Brain microvascular endothelial cell (primary cell): ENCODE results near the gene SFXN2.

Experiments used
- DNase-seq: peaks from one replicate; pipeline ENCODE4 v3.0.0-alpha.2; 2020
- H3K27ac ChIP-seq: fragments of 250-450 bp; sonication (Bioruptor Pico); 2 replicates; pipeline ENCODE4 v1.5.1; 2020; ENCODE audit warnings: mild to moderate bottlenecking, moderate library complexity
- H3K27me3 ChIP-seq: fragments of 250-450 bp; sonication (Bioruptor Pico); replicated peaks from 2 replicates; pipeline ENCODE4 v1.5.1; 2020; ENCODE audit warnings: mild to moderate bottlenecking
- H3K36me3 ChIP-seq: fragments of 250-450 bp; sonication (Bioruptor Pico); replicated peaks from 2 replicates; pipeline ENCODE4 v1.5.1; 2020; ENCODE audit warnings: mild to moderate bottlenecking
- H3K4me3 ChIP-seq: 2 replicates; pipeline ENCODE4 v1.5.1; 2011; ENCODE audit warnings: low read depth, mild to moderate bottlenecking, control low read depth, low read length, moderate library complexity
- in situ Hi-C: cut with HindIII; loops from 2 replicates; pipeline ENCODE4 v1.10.0; 2017; ENCODE audit warnings: low sequenced_read_pairs, low pct_ligation_motif_present
- TF ChIP-seq, protein P1 (sequence below): IDR thresholded peaks from 2 replicates; pipeline ENCODE4 v1.5.1; 2011; ENCODE audit warnings: low read depth, mild to moderate bottlenecking, moderate library complexity, low read length, control low read depth, inconsistent platforms; ENCODE audit errors: missing control alignments

SFXN2 gene

DNA sequence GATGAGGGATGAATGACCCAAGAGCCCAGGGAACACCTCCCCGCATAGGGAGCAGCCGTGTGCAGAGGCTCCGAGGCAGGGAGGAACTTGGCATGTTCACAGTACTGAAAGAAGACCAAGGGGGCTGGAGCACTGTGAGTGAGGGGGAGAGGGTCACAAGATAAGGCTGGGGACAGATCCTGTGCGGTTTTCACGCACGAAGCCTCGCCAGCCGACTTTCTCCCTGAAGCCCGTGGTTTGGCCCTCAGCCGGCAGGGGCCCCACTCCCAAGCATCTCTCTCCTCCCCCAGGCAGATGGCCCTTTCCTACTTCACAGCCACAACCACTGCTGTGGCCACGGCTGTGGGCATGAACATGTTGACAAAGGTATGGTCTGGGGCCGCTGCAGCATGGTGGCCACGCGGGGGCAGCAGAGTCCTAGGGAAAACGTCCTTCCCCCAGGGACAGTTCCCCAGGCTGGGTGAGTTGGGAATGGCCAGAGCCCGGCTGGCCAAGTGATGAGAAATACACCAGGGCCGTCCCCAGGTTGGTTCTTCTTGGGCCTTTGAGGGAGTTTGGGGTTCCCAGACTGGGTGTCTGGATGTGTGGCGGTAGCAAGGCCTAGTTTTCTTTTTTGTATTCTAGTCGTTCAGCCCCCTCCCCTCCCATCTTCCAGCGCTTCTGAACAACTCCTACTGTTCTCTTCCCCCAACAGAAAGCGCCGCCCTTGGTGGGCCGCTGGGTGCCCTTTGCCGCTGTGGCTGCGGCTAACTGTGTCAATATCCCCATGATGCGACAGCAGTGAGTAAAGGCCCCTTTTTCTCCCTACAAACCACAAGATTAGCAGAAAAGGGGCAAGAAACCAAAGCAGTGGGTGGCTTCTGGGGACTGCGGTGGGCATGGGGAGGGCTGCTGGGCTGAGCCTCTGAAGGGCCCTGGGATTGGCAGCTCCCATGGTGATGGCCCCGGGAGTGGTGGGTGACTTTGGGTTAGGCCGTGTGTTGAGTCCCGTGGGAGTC is 14.9 kb downstream of the SFXN2 start:
- TF ChIP-seq, protein P1, sequence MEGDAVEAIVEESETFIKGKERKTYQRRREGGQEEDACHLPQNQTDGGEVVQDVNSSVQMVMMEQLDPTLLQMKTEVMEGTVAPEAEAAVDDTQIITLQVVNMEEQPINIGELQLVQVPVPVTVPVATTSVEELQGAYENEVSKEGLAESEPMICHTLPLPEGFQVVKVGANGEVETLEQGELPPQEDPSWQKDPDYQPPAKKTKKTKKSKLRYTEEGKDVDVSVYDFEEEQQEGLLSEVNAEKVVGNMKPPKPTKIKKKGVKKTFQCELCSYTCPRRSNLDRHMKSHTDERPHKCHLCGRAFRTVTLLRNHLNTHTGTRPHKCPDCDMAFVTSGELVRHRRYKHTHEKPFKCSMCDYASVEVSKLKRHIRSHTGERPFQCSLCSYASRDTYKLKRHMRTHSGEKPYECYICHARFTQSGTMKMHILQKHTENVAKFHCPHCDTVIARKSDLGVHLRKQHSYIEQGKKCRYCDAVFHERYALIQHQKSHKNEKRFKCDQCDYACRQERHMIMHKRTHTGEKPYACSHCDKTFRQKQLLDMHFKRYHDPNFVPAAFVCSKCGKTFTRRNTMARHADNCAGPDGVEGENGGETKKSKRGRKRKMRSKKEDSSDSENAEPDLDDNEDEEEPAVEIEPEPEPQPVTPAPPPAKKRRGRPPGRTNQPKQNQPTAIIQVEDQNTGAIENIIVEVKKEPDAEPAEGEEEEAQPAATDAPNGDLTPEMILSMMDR = peak; percentile 95
- peak; percentile 79 for DNase-seq
- Histone ChIP-seq H3K36me3 (no peaks in the 10 kb centered on the region), H3K4me3 (no peak overlapping the region), H3K27ac (no peak overlapping the region), H3K27me3 (no peaks in the 10 kb centered on the region)
- in situ Hi-C loops = loop anchor here (25.0 kb wide), 1 partner anchor 183 kb away; the partner anchor contains the start of gene CNNM2

DNA sequence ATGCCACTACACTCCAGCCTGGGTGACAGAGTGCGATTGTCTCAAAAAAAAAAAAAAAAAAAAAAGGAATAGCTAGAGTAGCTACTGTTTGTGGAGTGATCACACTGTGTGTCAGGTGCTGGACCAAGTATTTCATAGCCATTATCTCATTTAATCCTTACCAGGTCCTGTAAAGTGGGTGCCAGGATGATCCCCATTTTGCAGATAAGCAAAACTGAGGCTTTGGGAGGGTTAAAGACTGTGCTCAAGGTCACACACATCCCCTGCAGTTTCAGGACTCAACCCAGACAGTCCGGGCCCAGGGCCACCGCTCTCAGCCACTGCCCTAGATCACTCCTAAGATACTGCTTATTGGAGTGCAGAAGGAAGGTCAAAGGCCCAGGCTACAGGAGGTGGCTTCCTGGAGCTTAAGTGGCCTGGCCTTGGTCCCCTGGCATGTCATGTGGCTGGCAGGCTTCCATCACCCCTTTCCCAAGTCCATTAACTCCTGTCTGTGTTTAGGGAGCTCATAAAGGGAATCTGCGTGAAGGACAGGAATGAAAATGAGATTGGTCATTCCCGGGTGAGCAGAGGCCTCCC is 16.9 kb downstream of the SFXN2 start:
- in situ Hi-C loops = loop anchor here (25.0 kb wide), 1 partner anchor 181 kb away; the partner anchor contains the start of gene CNNM2
- Histone ChIP-seq H3K36me3 (no peaks in the 10 kb centered on the region), H3K27ac (no peak overlapping the region), H3K27me3 (no peaks in the 10 kb centered on the region), H3K4me3 (no peak overlapping the region)
- DNase-seq = no peak
- TF ChIP-seq, protein P1 = no peak

DNA sequence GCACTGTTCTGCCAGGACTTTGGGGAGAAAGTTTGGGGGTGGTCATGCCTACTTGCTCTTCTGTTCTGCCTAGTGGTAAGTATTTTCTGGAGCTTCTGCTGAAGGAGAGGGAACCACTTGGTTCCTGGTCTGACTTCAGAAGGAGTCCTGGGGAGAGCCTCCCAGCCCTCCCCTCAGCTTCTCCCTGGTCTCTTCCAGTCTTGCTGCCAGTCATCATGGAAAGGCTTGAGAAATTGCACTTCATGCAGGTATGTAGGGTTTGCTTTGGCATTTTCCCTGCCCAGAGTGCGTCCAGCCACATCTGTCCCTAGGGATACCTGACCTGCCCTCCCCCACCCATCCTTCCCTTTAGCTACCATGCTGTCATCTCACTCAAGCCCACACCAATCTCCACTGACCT is 18.2 kb downstream of the SFXN2 start:
- TF ChIP-seq, protein P1 = no peak
- in situ Hi-C loops = loop anchor here (25.0 kb wide), 1 partner anchor 180 kb away; the partner anchor contains the start of gene CNNM2
- DNase-seq = no peak
- Histone ChIP-seq H3K36me3 (peaks cover 2% of the 10 kb centered on the region), H3K27me3 (no peaks in the 10 kb centered on the region), H3K27ac (no peak overlapping the region), H3K4me3 (no peak overlapping the region)

DNA sequence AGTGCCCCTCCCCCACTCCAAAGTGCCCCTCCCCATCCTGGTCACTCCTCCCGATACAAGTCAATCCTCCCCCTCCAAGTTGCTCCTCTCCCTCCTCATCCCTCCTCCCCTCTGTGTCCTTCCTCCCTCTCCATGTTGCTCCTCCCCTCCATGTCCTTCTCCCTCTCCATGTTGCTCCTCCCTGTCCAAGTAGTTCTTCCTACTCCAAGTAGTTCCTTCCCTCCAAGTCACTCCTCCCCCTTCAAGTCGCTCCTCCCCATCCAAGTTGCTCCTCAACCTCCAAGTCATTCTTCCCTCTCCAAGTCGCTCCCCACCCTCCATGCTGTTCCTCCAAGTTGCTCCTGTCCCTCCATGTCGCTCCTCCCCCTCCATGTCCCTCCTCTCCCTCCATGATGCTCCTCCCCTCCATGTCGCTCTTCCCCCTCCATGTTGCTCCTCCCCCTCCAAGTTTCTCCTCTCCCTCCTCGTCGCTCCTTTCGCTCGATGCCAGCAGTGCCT is 20.7 kb downstream of the SFXN2 start:
- H3K36me3 ChIP-seq = peaks cover 4% of the 10 kb centered on the region
- in situ Hi-C loops = loop anchor here (25.0 kb wide), 1 partner anchor 177 kb away; the partner anchor contains the start of gene CNNM2
- H3K4me3 ChIP-seq = no peak overlapping the region
- H3K27ac ChIP-seq = no peak overlapping the region
- DNase-seq = no peak
- H3K27me3 ChIP-seq = no peaks in the 10 kb centered on the region
- TF ChIP-seq, protein P1 = no peak

DNA sequence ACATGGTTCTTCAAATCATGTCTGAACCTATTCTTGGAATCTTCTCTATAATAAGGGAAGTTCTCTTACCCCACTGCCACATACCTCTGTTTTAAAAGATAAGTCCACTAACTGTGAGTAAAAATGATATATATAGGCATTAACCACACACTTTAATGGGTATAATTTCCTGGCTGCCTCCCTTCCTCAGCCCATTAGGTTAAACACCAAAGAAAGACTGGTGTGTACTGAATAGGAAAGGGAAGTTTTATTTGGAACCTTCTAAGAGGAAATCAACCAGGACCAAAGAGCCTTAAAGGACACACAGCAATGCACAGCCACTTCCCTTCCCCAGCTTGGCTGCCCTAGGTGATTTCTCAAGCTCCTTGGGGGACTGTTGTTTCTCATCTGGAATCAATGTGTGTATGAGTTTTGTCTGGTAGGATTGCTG is 24.3 kb downstream of the SFXN2 start:
- no peak overlapping the region for H3K4me3 ChIP-seq
- no peak for DNase-seq
- H3K36me3 ChIP-seq = peaks cover 4% of the 10 kb centered on the region
- H3K27ac ChIP-seq = no peak overlapping the region
- H3K27me3 ChIP-seq = no peaks in the 10 kb centered on the region
- TF ChIP-seq, protein P1 = no peak
- in situ Hi-C loops = loop anchor here (25.0 kb wide), 1 partner anchor 174 kb away; the partner anchor contains the start of gene CNNM2
